PFSK-1 (cell line): ENCODE results near the gene GLT6D1.

Experiments used
- FOXP2 ChIP-seq: optimal IDR thresholded peaks from 2 replicates; pipeline ENCODE3; 2011; ENCODE audit warnings: borderline replicate concordance, control low read depth, inconsistent platforms; ENCODE audit not compliant: insufficient read depth; ENCODE audit errors: extremely low read length, extremely low read depth
- POLR2AphosphoS5 ChIP-seq: IDR thresholded peaks from 2 replicates; pipeline ENCODE4 v1.6.1; 2012; ENCODE audit warnings: low read depth, mild to moderate bottlenecking, control low read depth, low read length, moderate library complexity
- REST ChIP-seq, 2 experiments: IDR thresholded peaks; 2 replicates each; pipeline versions ENCODE4 v1.6.1 to v1.8.0; 2011 to 2012; ENCODE audit warnings: low read depth in 2 of 2, low read length in 2 of 2, control low read depth in 1 of 2, inconsistent platforms in 1 of 2, mild to moderate bottlenecking in 1 of 2, moderate library complexity in 1 of 2; ENCODE audit not compliant: insufficient read depth in 1 of 2
- SIN3A ChIP-seq: IDR thresholded peaks from 2 replicates; pipeline ENCODE4 v1.6.1; 2012; ENCODE audit warnings: mild to moderate bottlenecking, low read length, moderate library complexity, borderline replicate concordance; ENCODE audit not compliant: insufficient read depth
- TAF1 ChIP-seq: IDR thresholded peaks from 2 replicates; pipeline ENCODE4 v1.6.1; 2012; ENCODE audit warnings: low read length, control low read depth, borderline replicate concordance; ENCODE audit not compliant: insufficient read depth

GRCh38 chr9:135575995-135576631 lies 63.2 kb downstream of the GLT6D1 start:
- TF ChIP-seq POLR2AphosphoS5 (no peak), SIN3A (no peak), REST (IDR thresholded peaks at IDR 0.05; ENCODE audit: insufficient read depth in 1 of 2, low read depth in 2 of 2, low read length in 2 of 2) (no peak), TAF1 (no peak), FOXP2 (no peak)
